Left ventricle myocardium inferior (tissue), 1 donor: ENCODE measurements around the gene CAMK2D. TPM values are rescaled to one million over a fixed set of nuclear protein-coding genes. Genes with fewer than 3 reads are reported as not detected.

ENCODE experiments used
- DNase-seq: peaks from one replicate; pipeline ENCODE4 v3.0.0-alpha.2; 2020
- H3K27ac ChIP-seq: fragments of 200-600 bp; replicated peaks from 2 replicates; pipeline ENCODE4 v1.8.0; 2021
- H3K27me3 ChIP-seq: fragments of 200-600 bp; 2 replicates; pipeline ENCODE4 v1.8.0; 2021; ENCODE audit warnings: low read depth
- H3K36me3 ChIP-seq: fragments of 200-600 bp; 2 replicates; pipeline ENCODE4 v1.8.0; 2021
- H3K4me1 ChIP-seq: fragments of 200-600 bp; 2 replicates; pipeline ENCODE4 v1.8.0; 2021
- H3K4me3 ChIP-seq: fragments of 200-600 bp; 2 replicates; pipeline ENCODE4 v1.8.0; 2021; ENCODE audit warnings: mild to moderate bottlenecking, moderate library complexity
- H3K9me3 ChIP-seq: fragments of 200-600 bp; replicated peaks from 2 replicates; pipeline ENCODE4 v1.8.0; 2021
- CTCF ChIP-seq: fragments of 200-600 bp; IDR thresholded peaks from 2 replicates; pipeline ENCODE4 v1.8.0; 2021; ENCODE audit warnings: antibody characterized with exemption, mild to moderate bottlenecking, borderline replicate concordance
- intact Hi-C: fragments of 100-400 bp; cut with micrococcal nuclease; formaldehyde crosslinking; loops from one replicate; pipeline ENCODE4 v1.11.0; 2022
- total RNA-seq: library from RNA; stranded (reverse); fragmentation: NEBNext Ultra II Directional; extraction: Animal tissue kit (Norgen Biotek cat#: 25700); gene quantifications from one replicate; pipeline ENCODE4 v1.2.1, GENCODE V29; 2021
- donor health status: DM: no; HTN: yes; CAD: no; lungs with severe emphysema.

Gene CAMK2D
- total RNA-seq, 1 donor from 2014 or later: 223 TPM

GRCh38 chr4:113406723-113407016 lies 354.9 kb downstream of the CAMK2D start:
- peaks cover 14% of the 10 kb centered on the region for H3K4me1 ChIP-seq
- H3K27me3 ChIP-seq: no peaks in the 10 kb centered on the region
- H3K4me3 ChIP-seq: no peak overlapping the region
- no peak for TF ChIP-seq CTCF
- intact Hi-C loops: no loop called here
- no peak for DNase-seq
- no peaks in the 10 kb centered on the region for H3K9me3 ChIP-seq
- H3K36me3 ChIP-seq: no peaks in the 10 kb centered on the region
- H3K27ac ChIP-seq: no peak overlapping the region

- Histone ChIP-seq H3K27me3 (no peaks in the 10 kb centered on the region), H3K27ac (no peak overlapping the region), H3K36me3 (no peaks in the 10 kb centered on the region), H3K4me3 (no peak overlapping the region), H3K4me1 (peaks cover 10% of the 10 kb centered on the region), H3K9me3 (no peaks in the 10 kb centered on the region)
- intact Hi-C loops: no loop called here
- no peak for TF ChIP-seq CTCF
- no peak for DNase-seq
These were observed 355.4 kb downstream of the CAMK2D start for GRCh38 chr4:113405874-113406722.

GRCh38 chr4:113404841-113405240 lies 356.7 kb downstream of the CAMK2D start:
- intact Hi-C loops: no loop called here
- TF ChIP-seq CTCF: no peak

GRCh38 chr4:113404167-113404571 lies 357.4 kb downstream of the CAMK2D start:
- intact Hi-C loops: no loop called here
- no peak overlapping the region for H3K27ac ChIP-seq
- no peak for DNase-seq
- TF ChIP-seq CTCF: no peak
- no peaks in the 10 kb centered on the region for H3K9me3 ChIP-seq
- H3K4me3 ChIP-seq: no peak overlapping the region
- no peaks in the 10 kb centered on the region for H3K36me3 ChIP-seq
- no peaks in the 10 kb centered on the region for H3K27me3 ChIP-seq
- H3K4me1 ChIP-seq: peaks cover 10% of the 10 kb centered on the region

More at GRCh38 chr4:113404841-113405240, 356.7 kb downstream of the CAMK2D start:
- H3K27ac ChIP-seq: no peak overlapping the region
- peaks cover 10% of the 10 kb centered on the region for H3K4me1 ChIP-seq
- no peaks in the 10 kb centered on the region for H3K27me3 ChIP-seq
- no peaks in the 10 kb centered on the region for H3K36me3 ChIP-seq
- no peak for DNase-seq
- no peak overlapping the region for H3K4me3 ChIP-seq
- H3K9me3 ChIP-seq: no peaks in the 10 kb centered on the region

Other genes with a start within 250 kb of the CAMK2D start
- 1.2 TPM for gene ARSJ, start 217.9 kb upstream of the CAMK2D start, total RNA-seq